Chondrocyte (in vitro differentiated cells): ENCODE measurements around the gene IREB2. TPM values are rescaled to one million over a fixed set of nuclear protein-coding genes. Genes with fewer than 3 reads are reported as not detected.

Source experiments
- DNase-seq: peaks from one replicate; pipeline ENCODE4 v3.0.0; 2021; ENCODE audit warnings: mixed read lengths, low spot score
- H3K27ac Mint-ChIP-seq: one replicate; pipeline ENCODE4 v1.8.0; 2021; ENCODE audit warnings: mild to moderate bottlenecking, moderate library complexity, mixed read lengths; ENCODE audit not compliant: unreplicated experiment
- H3K27me3 Mint-ChIP-seq: 2 replicates; pipeline ENCODE4 v1.8.0; 2021; ENCODE audit warnings: low read depth, mixed read lengths
- H3K36me3 Mint-ChIP-seq: 2 replicates; pipeline ENCODE4 v1.8.0; 2021; ENCODE audit warnings: low read depth, mixed read lengths
- H3K4me1 Mint-ChIP-seq: 2 replicates; pipeline ENCODE4 v1.8.0; 2021; ENCODE audit warnings: low read depth, mild to moderate bottlenecking, mixed read lengths
- H3K4me3 Mint-ChIP-seq: one replicate; pipeline ENCODE4 v1.8.0; 2021; ENCODE audit warnings: mild to moderate bottlenecking, moderate library complexity, mixed read lengths; ENCODE audit not compliant: unreplicated experiment
- H3K9me3 Mint-ChIP-seq: 2 replicates; pipeline ENCODE4 v1.8.0; 2021; ENCODE audit warnings: low read depth, mixed read lengths
- CTCF ChIP-seq: fragments of 200-600 bp; sonication (generic); IDR thresholded peaks from 2 replicates; pipeline ENCODE4 v1.5.0; 2021; ENCODE audit warnings: antibody characterized with exemption, mild to moderate bottlenecking, moderate library complexity
- total RNA-seq: library from RNA; stranded (reverse); gene quantifications from 3 replicates; pipeline ENCODE4 v1.2.1, GENCODE V29; 2021

The IREB2 gene
- total RNA-seq, 1 donor from 2014 or later = 56.1 TPM

DNA sequence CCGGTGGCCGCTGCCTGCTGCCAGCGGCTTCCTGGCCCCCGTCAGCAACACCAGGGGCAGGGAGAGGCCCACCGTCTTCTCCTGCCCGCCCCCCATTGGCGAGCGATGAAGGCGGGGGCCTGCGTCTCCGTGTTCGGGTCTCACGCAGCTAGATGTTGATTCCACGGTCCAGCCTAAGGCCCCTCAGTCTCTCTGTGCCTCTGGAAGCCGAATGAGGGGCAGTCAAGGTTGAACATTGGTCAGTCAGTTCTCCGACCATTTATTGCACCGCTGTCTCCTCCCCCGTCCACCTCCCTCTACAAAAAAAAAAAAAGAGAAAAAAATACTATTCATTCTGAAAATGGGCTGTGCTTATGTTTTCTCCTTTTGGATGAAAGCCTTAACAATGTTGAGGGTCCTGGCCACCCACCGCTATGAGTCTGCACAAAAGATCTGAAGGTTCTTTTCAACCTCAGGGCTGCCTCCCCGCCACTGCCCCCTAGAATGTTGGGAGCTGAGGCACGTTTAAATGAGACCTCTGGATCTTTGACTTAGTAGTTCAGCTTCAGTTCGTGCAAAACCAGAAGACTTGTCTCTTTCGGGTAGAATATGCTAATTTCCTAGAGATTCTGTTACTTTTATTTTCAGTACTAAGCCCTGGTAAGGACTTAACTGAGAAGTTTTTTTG is 736 bp downstream of the IREB2 start:
- Mint-ChIP-seq H3K9me3 (no peaks in the 10 kb centered on the region), H3K4me3 (peak overlapping the region; percentile 84), H3K27me3 (no peaks in the 10 kb centered on the region), H3K27ac (peak overlapping the region; percentile 96), H3K36me3 (peaks cover 6% of the 10 kb centered on the region), H3K4me1 (peaks cover 35% of the 10 kb centered on the region)
- TF ChIP-seq CTCF = peak; percentile 68
- no peak for DNase-seq

DNA sequence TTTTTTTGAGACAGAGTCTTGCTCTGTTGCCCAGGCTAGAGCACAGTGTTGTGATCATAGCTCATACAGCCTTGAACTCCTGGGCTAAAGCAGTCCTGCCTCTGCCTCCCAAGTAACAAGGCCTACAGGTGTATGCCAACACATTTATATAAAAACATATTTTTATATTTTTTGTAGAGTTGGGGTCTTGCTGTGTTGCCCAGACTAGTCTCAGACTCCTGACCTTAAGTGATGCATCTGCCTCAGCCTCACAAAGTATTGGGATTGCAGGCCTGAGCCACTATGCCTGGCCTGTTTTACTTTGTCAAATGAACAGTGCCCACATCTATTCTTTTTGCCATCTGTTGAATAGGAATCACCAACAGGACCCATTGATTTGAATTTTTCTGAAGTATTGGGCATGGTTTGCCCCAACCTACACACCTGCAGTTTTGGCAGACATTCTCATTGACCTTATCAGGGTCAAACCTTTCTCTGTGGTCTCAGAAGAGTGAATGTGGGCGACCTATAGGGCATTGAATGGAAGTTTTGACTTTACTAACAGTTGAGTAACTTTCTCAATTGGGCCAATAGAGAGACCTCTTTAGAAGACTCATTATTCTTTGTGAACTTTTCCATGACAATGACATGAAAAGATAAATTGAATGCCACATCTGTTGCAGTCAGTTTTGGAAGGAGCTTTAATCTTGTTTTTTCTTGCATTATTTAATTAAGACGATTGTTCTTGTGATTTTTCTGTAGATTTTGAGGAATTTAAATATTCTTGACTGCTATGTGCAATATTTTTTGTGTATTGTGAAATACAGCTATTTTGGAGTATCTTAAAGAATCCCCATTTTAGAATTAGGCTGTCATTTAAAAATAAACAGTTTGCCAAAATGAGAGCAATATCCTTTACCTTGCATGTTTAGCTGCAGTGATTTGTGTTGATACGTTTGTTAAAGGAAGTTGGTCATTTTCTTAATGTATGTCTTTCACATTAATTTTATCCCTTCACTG is 2.7 kb downstream of the IREB2 start:
- no peak overlapping the region for H3K4me3 Mint-ChIP-seq
- no peak overlapping the region for H3K27ac Mint-ChIP-seq
- no peaks in the 10 kb centered on the region for H3K27me3 Mint-ChIP-seq
- DNase-seq = no peak
- H3K9me3 Mint-ChIP-seq = no peaks in the 10 kb centered on the region
- peaks cover 35% of the 10 kb centered on the region for H3K4me1 Mint-ChIP-seq
- TF ChIP-seq CTCF = no peak
- H3K36me3 Mint-ChIP-seq = peaks cover 7% of the 10 kb centered on the region

- H3K9me3 Mint-ChIP-seq = no peaks in the 10 kb centered on the region
Measured at GRCh38 chr15:78444255-78444654, 6.2 kb downstream of the IREB2 start.

GRCh38 chr15:78445875-78446274 is 7.9 kb downstream of the IREB2 start:
- Mint-ChIP-seq H3K36me3 (peaks cover 20% of the 10 kb centered on the region), H3K27me3 (no peaks in the 10 kb centered on the region), H3K9me3 (no peaks in the 10 kb centered on the region), H3K4me3 (no peak overlapping the region), H3K27ac (no peak overlapping the region), H3K4me1 (peaks cover 16% of the 10 kb centered on the region)
- no peak for TF ChIP-seq CTCF
- DNase-seq = no peak

More at GRCh38 chr15:78444255-78444654, 6.2 kb downstream of the IREB2 start:
- Mint-ChIP-seq H3K27me3 (no peaks in the 10 kb centered on the region), H3K4me3 (no peak overlapping the region), H3K36me3 (peaks cover 18% of the 10 kb centered on the region), H3K27ac (peak overlapping the region; percentile 8), H3K4me1 (peaks cover 22% of the 10 kb centered on the region)
- TF ChIP-seq CTCF = no peak
- DNase-seq = no peak

DNA sequence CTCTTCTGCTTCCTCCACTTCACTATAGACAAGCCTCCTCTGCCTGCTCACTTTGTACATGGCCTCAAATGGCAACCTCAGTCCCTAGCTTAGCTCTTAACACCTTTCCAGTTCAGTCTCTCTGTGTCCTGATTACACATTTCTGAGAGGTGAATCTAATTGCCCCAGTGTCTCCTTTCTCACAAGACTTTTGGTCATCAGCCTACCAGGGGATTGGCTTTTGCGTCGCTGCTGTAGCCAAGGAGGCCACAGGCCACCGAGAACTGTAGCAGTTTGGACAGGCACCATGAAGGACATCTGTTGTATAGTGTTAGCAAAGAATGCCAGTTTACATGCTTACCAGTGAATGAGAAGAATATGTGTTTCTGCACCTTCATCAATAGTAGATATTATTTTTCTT is 8.5 kb downstream of the IREB2 start:
- Mint-ChIP-seq H3K27ac (peak overlapping the region; percentile 1), H3K27me3 (no peaks in the 10 kb centered on the region), H3K36me3 (peaks cover 20% of the 10 kb centered on the region), H3K4me1 (peaks cover 9% of the 10 kb centered on the region), H3K9me3 (no peaks in the 10 kb centered on the region), H3K4me3 (no peak overlapping the region)
- no peak for DNase-seq
- no peak for TF ChIP-seq CTCF
